Fibroblast of lung (primary cell): ENCODE data around the gene JAK2. TPM values are rescaled to one million over a fixed set of nuclear protein-coding genes. Genes with fewer than 3 reads are reported as not detected.

Source experiments
- DNase-seq, 2 donors: peaks; one replicate each; pipeline versions ENCODE4 v3.0.0 to v3.0.0-alpha.2; 2010; ENCODE audit warnings: low read depth in 2 of 2
- H2AFZ ChIP-seq: 2 replicates; pipeline ENCODE4 v1.5.1; 2012; ENCODE audit warnings: low read length, control low read depth, inconsistent platforms
- H3K27ac ChIP-seq: 2 replicates; pipeline ENCODE4 v1.5.1; 2011; ENCODE audit warnings: low read length, control low read depth; ENCODE audit not compliant: insufficient read depth
- H3K27me3 ChIP-seq: 2 replicates; pipeline ENCODE4 v1.5.1; 2011; ENCODE audit warnings: mild to moderate bottlenecking, low read length; ENCODE audit not compliant: control insufficient read depth, insufficient read depth
- H3K36me3 ChIP-seq: 2 replicates; pipeline ENCODE4 v1.5.1; 2011; ENCODE audit warnings: low read length; ENCODE audit not compliant: control insufficient read depth, insufficient read depth
- H3K4me1 ChIP-seq: 2 replicates; pipeline ENCODE4 v1.5.1; 2011; ENCODE audit warnings: low read length; ENCODE audit not compliant: control insufficient read depth, insufficient read depth; ENCODE audit errors: extremely low read depth
- H3K4me2 ChIP-seq: 2 replicates; pipeline ENCODE4 v1.5.1; 2011; ENCODE audit warnings: low read length, control low read depth; ENCODE audit not compliant: insufficient read depth; ENCODE audit errors: extremely low read depth
- H3K4me3 ChIP-seq, 4 experiments: fragments of 200-600 bp in 1 of 4; sonication (generic) in 1 of 4; replicated peaks in 1 of 4; 2 replicates each; pipeline ENCODE4 v1.5.1; 2011 to 2016; ENCODE audit warnings: low read length in 4 of 4, low read depth in 3 of 4, mild to moderate bottlenecking in 3 of 4, control low read depth in 2 of 4, inconsistent platforms in 1 of 4, mixed read lengths in 1 of 4; ENCODE audit not compliant: insufficient read depth in 1 of 4; ENCODE audit errors: control extremely low read depth in 1 of 4
- H3K79me2 ChIP-seq: 2 replicates; pipeline ENCODE4 v1.5.1; 2012; ENCODE audit warnings: mild to moderate bottlenecking, low read length, inconsistent platforms; ENCODE audit not compliant: control insufficient read depth, insufficient read depth
- H3K9ac ChIP-seq: 2 replicates; pipeline ENCODE4 v1.5.1; 2011; ENCODE audit warnings: mild to moderate bottlenecking, low read length, control low read depth; ENCODE audit not compliant: insufficient read depth
- H3K9me3 ChIP-seq: 2 replicates; pipeline ENCODE4 v1.5.1; 2012; ENCODE audit warnings: low read depth, low read length; ENCODE audit not compliant: control insufficient read depth, insufficient read depth
- H4K20me1 ChIP-seq: 2 replicates; pipeline ENCODE4 v1.5.1; 2011; ENCODE audit warnings: low read length; ENCODE audit not compliant: control insufficient read depth, insufficient read depth; ENCODE audit errors: extremely low read depth
- EZH2 ChIP-seq: IDR thresholded peaks from 2 replicates; pipeline ENCODE4 v1.5.1; 2012; ENCODE audit warnings: low read length, control low read depth, mild to moderate bottlenecking; ENCODE audit errors: missing control alignments
- polyA plus RNA-seq, 2 donors: library from polyadenylated mRNA; depleted of rRNA in 1 of 2; stranded (reverse) in 1 of 2; unstranded in 1 of 2; fragments of >200 nt; gene quantifications; 2 replicates each; pipeline ENCODE4 v1.2.1, GENCODE V29; 2011 to 2012; ENCODE audit warnings: missing spikeins in 1 of 2
- total RNA-seq: library from RNA; depleted of rRNA; stranded (reverse); fragments of >200 nt; gene quantifications from 2 replicates; pipeline ENCODE4 v1.2.1, GENCODE V29; 2014
- TF ChIP-seq, protein P1 (sequence below), 2 donors: IDR thresholded peaks in 1 of 2; conservative IDR thresholded peaks in 1 of 2; 1 replicate in 1 of 2; 2 replicates in 1 of 2; pipeline ENCODE4 v1.5.1; 2011 to 2012; ENCODE audit warnings: low read length in 2 of 2, control low read depth in 1 of 2, inconsistent platforms in 1 of 2, low read depth in 1 of 2, mild to moderate bottlenecking in 1 of 2

Gene JAK2
- total and polyA plus RNA-seq, 2 donors (not counting 1 experiment from before 2014, with no cell fraction given): 5.0 to 13.4 TPM

DNA sequence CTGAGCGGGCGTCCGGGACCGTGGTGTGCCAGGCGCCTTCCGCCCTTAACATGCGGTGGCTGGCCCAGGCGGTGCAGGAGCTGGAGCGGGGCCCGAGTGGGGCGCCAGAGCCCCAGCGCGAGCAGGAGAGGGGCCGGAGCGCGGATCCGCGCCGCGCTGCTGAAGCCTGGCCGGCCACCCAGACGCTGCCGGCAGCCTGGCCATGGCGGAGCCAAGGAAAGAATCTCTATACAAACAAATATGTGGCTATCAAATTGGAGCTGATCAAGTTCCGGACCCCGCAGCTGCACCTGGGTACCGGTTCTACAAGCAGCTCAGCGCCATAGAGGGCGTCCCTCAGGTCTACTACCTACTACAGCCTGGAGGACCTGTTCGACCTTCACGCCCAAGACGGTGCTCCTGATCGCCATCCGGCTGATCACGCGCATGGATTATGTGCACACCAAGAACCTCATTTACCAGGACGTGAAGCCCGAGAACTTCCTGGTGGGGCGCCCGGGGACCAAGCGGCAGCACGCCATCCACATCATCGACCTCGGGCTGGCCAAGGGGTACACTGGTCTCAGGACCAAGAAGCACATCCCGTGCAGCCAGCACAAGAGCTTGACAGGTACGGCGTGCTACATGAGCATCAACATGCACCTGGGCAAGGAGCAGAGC lies 55.8 kb downstream of the JAK2 start:
- H2AFZ ChIP-seq: no peak overlapping the region
- no peaks in the 10 kb centered on the region for H3K9me3 ChIP-seq
- TF ChIP-seq, protein P1, sequence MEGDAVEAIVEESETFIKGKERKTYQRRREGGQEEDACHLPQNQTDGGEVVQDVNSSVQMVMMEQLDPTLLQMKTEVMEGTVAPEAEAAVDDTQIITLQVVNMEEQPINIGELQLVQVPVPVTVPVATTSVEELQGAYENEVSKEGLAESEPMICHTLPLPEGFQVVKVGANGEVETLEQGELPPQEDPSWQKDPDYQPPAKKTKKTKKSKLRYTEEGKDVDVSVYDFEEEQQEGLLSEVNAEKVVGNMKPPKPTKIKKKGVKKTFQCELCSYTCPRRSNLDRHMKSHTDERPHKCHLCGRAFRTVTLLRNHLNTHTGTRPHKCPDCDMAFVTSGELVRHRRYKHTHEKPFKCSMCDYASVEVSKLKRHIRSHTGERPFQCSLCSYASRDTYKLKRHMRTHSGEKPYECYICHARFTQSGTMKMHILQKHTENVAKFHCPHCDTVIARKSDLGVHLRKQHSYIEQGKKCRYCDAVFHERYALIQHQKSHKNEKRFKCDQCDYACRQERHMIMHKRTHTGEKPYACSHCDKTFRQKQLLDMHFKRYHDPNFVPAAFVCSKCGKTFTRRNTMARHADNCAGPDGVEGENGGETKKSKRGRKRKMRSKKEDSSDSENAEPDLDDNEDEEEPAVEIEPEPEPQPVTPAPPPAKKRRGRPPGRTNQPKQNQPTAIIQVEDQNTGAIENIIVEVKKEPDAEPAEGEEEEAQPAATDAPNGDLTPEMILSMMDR (conservative IDR thresholded peaks at IDR 0.05 in 1 of 2, IDR thresholded peaks at IDR 0.05 in 1 of 2; ENCODE audit: low read depth in 1 of 2, low read length in 2 of 2): no peak
- TF ChIP-seq EZH2: no peak
- no peaks in the 10 kb centered on the region for H3K79me2 ChIP-seq
- H3K4me1 ChIP-seq: no peaks in the 10 kb centered on the region
- H3K27me3 ChIP-seq: no peaks in the 10 kb centered on the region
- no peak overlapping the region for H3K4me2 ChIP-seq
- no peak overlapping the region for H3K4me3 ChIP-seq
- no peak overlapping the region for H3K27ac ChIP-seq
- no peak for DNase-seq
- peaks cover 2% of the 10 kb centered on the region for H3K36me3 ChIP-seq
- no peak overlapping the region for H3K9ac ChIP-seq
- no peaks in the 10 kb centered on the region for H4K20me1 ChIP-seq

GRCh38 chr9:5041390-5042115 lies 56.5 kb downstream of the JAK2 start:
- H2AFZ ChIP-seq: no peak overlapping the region
- no peaks in the 10 kb centered on the region for H4K20me1 ChIP-seq
- no peaks in the 10 kb centered on the region for H3K79me2 ChIP-seq
- DNase-seq: no peak
- H3K4me1 ChIP-seq: no peaks in the 10 kb centered on the region
- no peak overlapping the region for H3K4me2 ChIP-seq
- no peaks in the 10 kb centered on the region for H3K9me3 ChIP-seq
- H3K27ac ChIP-seq: no peak overlapping the region
- peaks cover 2% of the 10 kb centered on the region for H3K36me3 ChIP-seq
- TF ChIP-seq, protein P1 (conservative IDR thresholded peaks at IDR 0.05 in 1 of 2, IDR thresholded peaks at IDR 0.05 in 1 of 2; ENCODE audit: low read depth in 1 of 2, low read length in 2 of 2): no peak
- no peak for TF ChIP-seq EZH2
- no peak overlapping the region for H3K4me3 ChIP-seq
- no peaks in the 10 kb centered on the region for H3K27me3 ChIP-seq
- H3K9ac ChIP-seq: no peak overlapping the region

DNA sequence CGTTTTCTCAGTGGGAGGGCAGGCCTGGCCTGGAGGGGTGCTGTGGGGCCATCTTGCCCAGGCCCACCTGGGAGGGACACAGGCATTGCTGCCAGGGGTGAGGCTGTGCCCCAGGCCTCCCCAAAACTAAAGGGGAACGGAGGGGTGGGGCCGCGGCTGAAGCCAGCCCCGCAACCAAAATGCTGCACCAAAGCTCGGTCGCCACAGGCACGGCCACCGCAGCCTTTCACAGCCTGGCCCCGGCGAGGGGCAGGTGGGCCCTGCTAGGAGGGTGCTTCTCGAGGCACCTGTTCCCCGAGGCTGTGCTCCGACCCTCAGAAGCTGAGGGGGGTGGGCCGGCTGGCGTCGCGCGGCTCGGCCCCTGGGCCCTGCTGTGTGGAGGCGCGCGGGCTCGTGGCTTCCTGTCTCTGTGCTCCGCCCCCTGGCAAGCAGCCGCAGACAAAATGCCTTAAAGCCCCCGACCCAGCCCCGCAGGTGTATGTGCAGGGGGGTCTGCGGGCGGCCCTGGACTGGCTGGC lies 57.6 kb downstream of the JAK2 start:
- Histone ChIP-seq H4K20me1 (no peaks in the 10 kb centered on the region), H3K36me3 (peaks cover 2% of the 10 kb centered on the region), H3K79me2 (no peaks in the 10 kb centered on the region), H3K9ac (no peak overlapping the region), H3K27ac (no peak overlapping the region), H3K27me3 (no peaks in the 10 kb centered on the region), H2AFZ (no peak overlapping the region), H3K9me3 (no peaks in the 10 kb centered on the region), H3K4me1 (no peaks in the 10 kb centered on the region), H3K4me2 (no peak overlapping the region), H3K4me3 (no peak overlapping the region)
- no peak for DNase-seq
- TF ChIP-seq EZH2: no peak
- TF ChIP-seq, protein P1 (conservative IDR thresholded peaks at IDR 0.05 in 1 of 2, IDR thresholded peaks at IDR 0.05 in 1 of 2; ENCODE audit: low read depth in 1 of 2, low read length in 2 of 2): no peak
